Measurements from ENCODE around the gene C4orf50. TPM values are rescaled to one million over a fixed set of nuclear protein-coding genes. Genes with fewer than 3 reads are reported as not detected.

Gene C4orf50
- total and polyA plus RNA-seq, 2 of the 4 experiments (the other 2 are of a cell fraction): not detected

DNA sequence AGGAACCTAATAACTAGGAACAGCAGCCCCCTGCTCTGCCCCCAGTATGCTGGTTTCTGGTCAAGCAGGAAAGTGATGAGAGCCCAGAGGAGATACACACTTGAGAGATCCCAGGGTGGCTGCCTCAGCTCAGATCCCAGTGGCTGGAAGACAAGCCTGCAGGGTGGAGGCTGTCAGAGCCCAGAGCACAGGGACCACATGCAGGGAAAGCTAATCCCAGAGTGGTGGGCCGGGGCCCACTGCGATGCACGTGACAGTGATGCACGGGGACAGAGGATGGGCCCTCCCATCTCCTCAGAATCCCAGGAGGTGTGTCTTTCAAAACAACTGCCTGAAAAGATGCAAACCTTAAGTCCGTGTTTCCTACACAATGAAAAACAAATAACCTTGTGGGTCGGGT, 96.2 kb downstream of the C4orf50 start:
- H3K23ac ChIP-seq (ENCODE audit: low read depth, low read length): no peak overlapping the region
- H3K9ac ChIP-seq (ENCODE audit: low read depth, low read length): no peak overlapping the region
- no peaks in the 10 kb centered on the region for H4K20me1 ChIP-seq (ENCODE audit: insufficient read depth, low read length)
- H4K5ac ChIP-seq (ENCODE audit: low read depth, low read length): no peak overlapping the region
- H2AFZ ChIP-seq (replicated peaks; ENCODE audit: low read length, poor library complexity): no peak overlapping the region
- DNase-seq: no peak
- intact Hi-C loops (cut with micrococcal nuclease): no loop called here
- no peak overlapping the region for H3K27ac ChIP-seq (ENCODE audit: insufficient read depth, low read length)
- no peaks in the 10 kb centered on the region for H3K4me1 ChIP-seq (ENCODE audit: control insufficient read depth, insufficient read depth, low read length)
- no TSS peak for BruUV-seq (replicated peaks)
- peaks cover 14% of the 10 kb centered on the region for H3K27me3 ChIP-seq (ENCODE audit: control insufficient read depth, insufficient read depth, low read length)
- POLR2A ChIA-PET (ENCODE audit: unreplicated experiment): no interaction called here
- no peak overlapping the region for H4K8ac ChIP-seq (ENCODE audit: low read depth in 2 of 2, low read length in 2 of 2)
- no peak overlapping the region for H2AK5ac ChIP-seq (ENCODE audit: low read depth, low read length)
- no peak overlapping the region for H2BK20ac ChIP-seq (ENCODE audit: low read depth, low read length)
- TF ChIP-seq CEBPB (IDR thresholded peaks at IDR 0.05; ENCODE audit: low read depth, low read length): no peak
- TF ChIP-seq RCOR1 (IDR thresholded peaks at IDR 0.05; ENCODE audit: insufficient replicate concordance, low read length): no peak
- TF ChIP-seq, protein P1, sequence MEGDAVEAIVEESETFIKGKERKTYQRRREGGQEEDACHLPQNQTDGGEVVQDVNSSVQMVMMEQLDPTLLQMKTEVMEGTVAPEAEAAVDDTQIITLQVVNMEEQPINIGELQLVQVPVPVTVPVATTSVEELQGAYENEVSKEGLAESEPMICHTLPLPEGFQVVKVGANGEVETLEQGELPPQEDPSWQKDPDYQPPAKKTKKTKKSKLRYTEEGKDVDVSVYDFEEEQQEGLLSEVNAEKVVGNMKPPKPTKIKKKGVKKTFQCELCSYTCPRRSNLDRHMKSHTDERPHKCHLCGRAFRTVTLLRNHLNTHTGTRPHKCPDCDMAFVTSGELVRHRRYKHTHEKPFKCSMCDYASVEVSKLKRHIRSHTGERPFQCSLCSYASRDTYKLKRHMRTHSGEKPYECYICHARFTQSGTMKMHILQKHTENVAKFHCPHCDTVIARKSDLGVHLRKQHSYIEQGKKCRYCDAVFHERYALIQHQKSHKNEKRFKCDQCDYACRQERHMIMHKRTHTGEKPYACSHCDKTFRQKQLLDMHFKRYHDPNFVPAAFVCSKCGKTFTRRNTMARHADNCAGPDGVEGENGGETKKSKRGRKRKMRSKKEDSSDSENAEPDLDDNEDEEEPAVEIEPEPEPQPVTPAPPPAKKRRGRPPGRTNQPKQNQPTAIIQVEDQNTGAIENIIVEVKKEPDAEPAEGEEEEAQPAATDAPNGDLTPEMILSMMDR (conservative IDR thresholded peaks at IDR 0.05; ENCODE audit: low read depth, low read length): no peak
- TF ChIP-seq, protein P2, sequence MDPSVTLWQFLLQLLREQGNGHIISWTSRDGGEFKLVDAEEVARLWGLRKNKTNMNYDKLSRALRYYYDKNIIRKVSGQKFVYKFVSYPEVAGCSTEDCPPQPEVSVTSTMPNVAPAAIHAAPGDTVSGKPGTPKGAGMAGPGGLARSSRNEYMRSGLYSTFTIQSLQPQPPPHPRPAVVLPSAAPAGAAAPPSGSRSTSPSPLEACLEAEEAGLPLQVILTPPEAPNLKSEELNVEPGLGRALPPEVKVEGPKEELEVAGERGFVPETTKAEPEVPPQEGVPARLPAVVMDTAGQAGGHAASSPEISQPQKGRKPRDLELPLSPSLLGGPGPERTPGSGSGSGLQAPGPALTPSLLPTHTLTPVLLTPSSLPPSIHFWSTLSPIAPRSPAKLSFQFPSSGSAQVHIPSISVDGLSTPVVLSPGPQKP (IDR thresholded peaks at IDR 0.05; ENCODE audit: borderline replicate concordance, low read depth, low read length): no peak
- TF ChIP-seq SMC3 (IDR thresholded peaks at IDR 0.05; ENCODE audit: low read depth, low read length): no peak
- TF ChIP-seq MXI1 (IDR thresholded peaks at IDR 0.05; ENCODE audit: borderline replicate concordance, low read depth, low read length): no peak
- TF ChIP-seq, protein P3, sequence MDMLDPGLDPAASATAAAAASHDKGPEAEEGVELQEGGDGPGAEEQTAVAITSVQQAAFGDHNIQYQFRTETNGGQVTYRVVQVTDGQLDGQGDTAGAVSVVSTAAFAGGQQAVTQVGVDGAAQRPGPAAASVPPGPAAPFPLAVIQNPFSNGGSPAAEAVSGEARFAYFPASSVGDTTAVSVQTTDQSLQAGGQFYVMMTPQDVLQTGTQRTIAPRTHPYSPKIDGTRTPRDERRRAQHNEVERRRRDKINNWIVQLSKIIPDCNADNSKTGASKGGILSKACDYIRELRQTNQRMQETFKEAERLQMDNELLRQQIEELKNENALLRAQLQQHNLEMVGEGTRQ (IDR thresholded peaks at IDR 0.05; ENCODE audit: low read depth, low read length): no peak
- TF ChIP-seq FOS (IDR thresholded peaks at IDR 0.05; ENCODE audit: low read depth, low read length): no peak
- no peak for TF ChIP-seq POLR2A (IDR thresholded peaks at IDR 0.05; ENCODE audit: low read depth, low read length)
- no peak for TF ChIP-seq BHLHE40 (IDR thresholded peaks at IDR 0.05; ENCODE audit: low read depth, low read length)
- TF ChIP-seq NFE2L2 (IDR thresholded peaks at IDR 0.05; ENCODE audit: low read depth, low read length): no peak
- TF ChIP-seq MAFK (IDR thresholded peaks at IDR 0.05; ENCODE audit: low read depth, low read length): no peak
- no peak for TF ChIP-seq MAZ (IDR thresholded peaks at IDR 0.05; ENCODE audit: borderline replicate concordance, low read depth, low read length)
- no peak for TF ChIP-seq RFX5 (IDR thresholded peaks at IDR 0.05; ENCODE audit: low read depth, low read length)
- TF ChIP-seq RAD21 (IDR thresholded peaks at IDR 0.05; ENCODE audit: low read length): no peak
- TF ChIP-seq CHD1 (IDR thresholded peaks at IDR 0.05; ENCODE audit: low read depth, low read length): no peak
- no peak overlapping the region for H2BK15ac ChIP-seq (ENCODE audit: low read depth, low read length)
- no peak overlapping the region for H3K4me3 ChIP-seq (ENCODE audit: insufficient read depth, low read depth, low read length)
- H2AK9ac ChIP-seq (replicated peaks; ENCODE audit: low read depth, low read length, poor library complexity): no peak overlapping the region
- ATAC-seq (ENCODE audit: low read depth): no peak
- no peak overlapping the region for H4K91ac ChIP-seq (ENCODE audit: insufficient read depth, low read depth, low read length)
- H3K4ac ChIP-seq (ENCODE audit: low read depth, low read length): no peak overlapping the region
- no peak overlapping the region for H3K18ac ChIP-seq (ENCODE audit: low read depth, low read length)
- H3K14ac ChIP-seq (replicated peaks; ENCODE audit: low read depth, low read length): no peak overlapping the region
- no peaks in the 10 kb centered on the region for H3K9me1 ChIP-seq (ENCODE audit: insufficient read depth, low read length)
- no peak overlapping the region for H2BK120ac ChIP-seq (ENCODE audit: low read depth, low read length)
- no peaks in the 10 kb centered on the region for H3K79me1 ChIP-seq (ENCODE audit: low read depth in 1 of 2, low read length in 2 of 2)
- H3K4me2 ChIP-seq (ENCODE audit: low read depth, low read length): no peak overlapping the region
- H3K36me3 ChIP-seq (ENCODE audit: control insufficient read depth, insufficient read depth, low read length): no peaks in the 10 kb centered on the region
- dilution Hi-C loops (cut with HindIII; ENCODE audit: low sequenced_read_pairs, unreplicated experiment): no loop called here
- CTCF ChIA-PET: interaction anchor here (0.5 kb wide), 1 partner anchor 761 kb away, joined by 3 read pairs; no protein-coding TSS in a partner anchor
- H3K56ac ChIP-seq (ENCODE audit: extremely low read depth, insufficient read depth, low read length): no peak overlapping the region
- in situ Hi-C loops (cut with MboI; ENCODE audit: low sequenced_read_pairs): no loop called here
- no peak overlapping the region for H2BK5ac ChIP-seq (ENCODE audit: low read depth, low read length, poor library complexity, severe bottlenecking)
- H3K9me3 ChIP-seq (ENCODE audit: control insufficient read depth, insufficient read depth, low read length): no peaks in the 10 kb centered on the region
- 20% methylated on average over 3 of the region's 6 CpGs; no CpG with 5 or more reads in 1 of the 2 experiments for WGBS, 2 experiments (ENCODE audit: extremely low coverage in 2 of 2, insufficient read length in 1 of 2)

All from IMR-90 (cell line).